GM23338 (cell line): ENCODE results near the gene PCYT2. TPM values are rescaled to one million over a fixed set of nuclear protein-coding genes. Genes with fewer than 3 reads are reported as not detected.

Source experiments
- ATAC-seq: fragments of 200-7000 bp; cut with Tn5 transposase; 3 replicates; pipeline ENCODE4 v1.9.1; 2020
- DNase-seq: peaks from one replicate; pipeline ENCODE4 v3.0.0-alpha.2; 2015; ENCODE audit warnings: low spot score
- H2AFZ ChIP-seq: fragments of 200-600 bp; sonication (generic); 2 replicates; pipeline ENCODE4 v1.8.0; 2016; ENCODE audit warnings: antibody characterized with exemption, mild to moderate bottlenecking, moderate library complexity
- H3F3A ChIP-seq: fragments of 200-600 bp; sonication (generic); replicated peaks from 2 replicates; pipeline ENCODE4 v1.8.0; 2017; ENCODE audit warnings: antibody characterized with exemption, mixed run types, low read depth
- H3K27ac ChIP-seq: fragments of 200-600 bp; sonication (generic); 2 replicates; pipeline ENCODE4 v1.6.1; 2016; ENCODE audit warnings: low read depth
- H3K27me3 ChIP-seq: fragments of 200-600 bp; sonication (generic); 2 replicates; pipeline ENCODE4 v1.8.0; 2016; ENCODE audit warnings: mild to moderate bottlenecking, mixed run types, moderate library complexity; ENCODE audit not compliant: insufficient read depth
- H3K36me3 ChIP-seq: fragments of 200-600 bp; sonication (generic); 2 replicates; pipeline ENCODE4 v1.8.0; 2016; ENCODE audit warnings: mild to moderate bottlenecking; ENCODE audit not compliant: insufficient read depth
- H3K4me1 ChIP-seq: fragments of 200-600 bp; sonication (generic); 2 replicates; pipeline ENCODE4 v1.8.0; 2016; ENCODE audit warnings: mild to moderate bottlenecking, moderate library complexity; ENCODE audit not compliant: insufficient read depth
- H3K4me2 ChIP-seq: fragments of 200-600 bp; sonication (generic); 2 replicates; pipeline ENCODE4 v1.7.1; 2017; ENCODE audit warnings: mixed run types
- H3K4me3 ChIP-seq: fragments of 200-600 bp; sonication (generic); 2 replicates; pipeline ENCODE4 v1.6.1; 2016; ENCODE audit warnings: mixed run types
- H3K79me2 ChIP-seq: fragments of 200-600 bp; sonication (generic); replicated peaks from 2 replicates; pipeline ENCODE4 v1.8.0; 2017; ENCODE audit warnings: mild to moderate bottlenecking; ENCODE audit not compliant: insufficient read depth
- H3K9me2 ChIP-seq: fragments of 200-600 bp; sonication (generic); 2 replicates; pipeline ENCODE4 v1.8.0; 2017; ENCODE audit not compliant: insufficient read depth
- H4K20me1 ChIP-seq: fragments of 200-600 bp; sonication (generic); replicated peaks from 2 replicates; pipeline ENCODE4 v1.8.0; 2017; ENCODE audit warnings: mild to moderate bottlenecking; ENCODE audit not compliant: insufficient read depth
- H3K27ac Mint-ChIP-seq: 2 replicates; pipeline ENCODE4 v1.8.0; 2020; ENCODE audit warnings: inconsistent platforms, mild to moderate bottlenecking, moderate library complexity, mixed read lengths
- H3K27me3 Mint-ChIP-seq: 3 replicates; pipeline ENCODE4 v1.8.0; 2022; ENCODE audit warnings: low read depth, mild to moderate bottlenecking, moderate library complexity, mixed read lengths, inconsistent platforms; ENCODE audit not compliant: insufficient read depth, poor library complexity
- H3K36me3 Mint-ChIP-seq: 3 replicates; pipeline ENCODE4 v1.8.0; 2021; ENCODE audit warnings: low read depth, mild to moderate bottlenecking, inconsistent platforms, moderate library complexity, mixed read lengths
- H3K4me1 Mint-ChIP-seq: 3 replicates; pipeline ENCODE4 v1.8.0; 2020; ENCODE audit warnings: mild to moderate bottlenecking, inconsistent platforms, mixed read lengths
- H3K4me3 Mint-ChIP-seq: 3 replicates; pipeline ENCODE4 v1.8.0; 2021; ENCODE audit warnings: moderate library complexity, mild to moderate bottlenecking, inconsistent platforms, mixed read lengths
- H3K9me3 Mint-ChIP-seq: 3 replicates; pipeline ENCODE4 v1.8.0; 2020; ENCODE audit warnings: moderate library complexity, mild to moderate bottlenecking, inconsistent platforms, mixed read lengths
- CTCF ChIP-seq, 2 experiments: fragments of 200-600 bp in 1 of 2; sonication (generic) in 1 of 2; conservative IDR thresholded peaks; 2 replicates each; pipeline versions ENCODE4 v1.5.1 to v1.6.1; 2016 to 2017; ENCODE audit warnings: antibody characterized with exemption in 2 of 2, low read depth in 2 of 2, mild to moderate bottlenecking in 2 of 2, moderate library complexity in 1 of 2
- ETS1 ChIP-seq: IDR thresholded peaks from 2 replicates; pipeline ENCODE4 v1.6.1; 2016; ENCODE audit warnings: antibody characterized with exemption
- EZH2phosphoT487 ChIP-seq: fragments of 200-600 bp; sonication (generic); IDR thresholded peaks from one replicate; pipeline ENCODE4 v1.8.1; 2018; ENCODE audit warnings: antibody characterized with exemption; ENCODE audit not compliant: unreplicated experiment
- NANOG ChIP-seq: IDR thresholded peaks from 2 replicates; pipeline ENCODE4 v1.6.1; 2016; ENCODE audit warnings: antibody characterized with exemption, borderline replicate concordance
- REST ChIP-seq: IDR thresholded peaks from one replicate; pipeline ENCODE4 v1.6.1; 2018; ENCODE audit warnings: antibody characterized with exemption; ENCODE audit not compliant: unreplicated experiment
- STAT1 ChIP-seq: IDR thresholded peaks from one replicate; pipeline ENCODE4 v1.6.1; 2016; ENCODE audit warnings: antibody characterized with exemption; ENCODE audit not compliant: unreplicated experiment
- polyA plus RNA-seq: library from polyadenylated mRNA; unstranded; fragments of >200 nt; fragmentation: Nextera tagmentation; extraction: Ambion mirVana; gene quantifications from 2 replicates; pipeline ENCODE4 v1.2.1, GENCODE V29; 2016
- total RNA-seq: library from RNA; depleted of rRNA; stranded (reverse); fragments of >200 nt; shearing (Covaris generic); gene quantifications from 2 replicates; pipeline ENCODE4 v1.2.3, GENCODE V29; 2014

PCYT2 gene
- total and polyA plus RNA-seq, 2 experiments from 2014 or later = 51.6 to 82.9 TPM

- TF ChIP-seq ETS1 = no peak
Observed at GRCh38 chr17:81957691-81958432, 46.7 kb upstream of the PCYT2 start (continued).

- no peaks in the 10 kb centered on the region for H3K36me3 ChIP-seq
- Mint-ChIP-seq H3K9me3 (peaks cover 3% of the 10 kb centered on the region; the same call in 1 of the 3 replicates), H3K4me1 (no peaks in the 10 kb centered on the region; the same call in 2 of the 3 replicates), H3K27me3 (peaks cover 41% of the 10 kb centered on the region), H3K27ac (no peak overlapping the region), H3K36me3 (no peaks in the 10 kb centered on the region; the same call in 2 of the 3 replicates), H3K4me3 (no peak overlapping the region)
- no peak for TF ChIP-seq CTCF (conservative IDR thresholded peaks at IDR 0.05; ENCODE audit: low read depth in 2 of 2)
- TF ChIP-seq REST = no peak
- TF ChIP-seq NANOG = no peak
- no peak for TF ChIP-seq EZH2phosphoT487
- TF ChIP-seq STAT1 = no peak
- H3F3A ChIP-seq = no peaks in the 10 kb centered on the region
- DNase-seq (no peak), ATAC-seq (no peak)
- H3K27ac ChIP-seq = no peak overlapping the region
- H3K4me2 ChIP-seq = no peak overlapping the region
- peaks cover 6% of the 10 kb centered on the region; the same call in 1 of the 2 replicates for H4K20me1 ChIP-seq
- peaks cover 49% of the 10 kb centered on the region for H3K27me3 ChIP-seq
- no peaks in the 10 kb centered on the region for H3K79me2 ChIP-seq
- H3K4me3 ChIP-seq = no peak overlapping the region
- H3K9me2 ChIP-seq = no peaks in the 10 kb centered on the region
- no peaks in the 10 kb centered on the region; the same call in 1 of the 2 replicates for H3K4me1 ChIP-seq
- H2AFZ ChIP-seq = no peak overlapping the region
Observed at GRCh38 chr17:81956607-81957589, 45.7 kb upstream of the PCYT2 start.
